HUES6 (cell line): Measurements from ENCODE around the gene TNS1.
A peak's percentile ranks its signal among the peaks of the same experiment; 100 is the strongest.

ENCODE experiments used
- H3K27ac ChIP-seq: 2 replicates; pipeline ENCODE4 v1.7.0; 2013; ENCODE audit warnings: low read depth, mild to moderate bottlenecking, low read length, inconsistent platforms
- H3K27me3 ChIP-seq: 2 replicates; pipeline ENCODE4 v1.6.1; 2013; ENCODE audit warnings: low read length; ENCODE audit not compliant: control insufficient read depth, insufficient read depth
- H3K36me3 ChIP-seq: 2 replicates; pipeline ENCODE4 v1.6.1; 2013; ENCODE audit warnings: low read length; ENCODE audit not compliant: control insufficient read depth, insufficient read depth
- H3K4me1 ChIP-seq: 2 replicates; pipeline ENCODE4 v1.6.1; 2013; ENCODE audit warnings: low read length; ENCODE audit not compliant: control insufficient read depth, insufficient read depth
- H3K4me3 ChIP-seq: 2 replicates; pipeline ENCODE4 v1.5.1; 2013; ENCODE audit warnings: low read depth, low read length
- H3K9ac ChIP-seq: one replicate; pipeline ENCODE4 v1.6.1; 2013; ENCODE audit warnings: mild to moderate bottlenecking, low read length
- H3K9me3 ChIP-seq: 2 replicates; pipeline ENCODE4 v1.6.1; 2013; ENCODE audit warnings: low read depth, low read length; ENCODE audit not compliant: control insufficient read depth, insufficient read depth

Gene TNS1

DNA sequence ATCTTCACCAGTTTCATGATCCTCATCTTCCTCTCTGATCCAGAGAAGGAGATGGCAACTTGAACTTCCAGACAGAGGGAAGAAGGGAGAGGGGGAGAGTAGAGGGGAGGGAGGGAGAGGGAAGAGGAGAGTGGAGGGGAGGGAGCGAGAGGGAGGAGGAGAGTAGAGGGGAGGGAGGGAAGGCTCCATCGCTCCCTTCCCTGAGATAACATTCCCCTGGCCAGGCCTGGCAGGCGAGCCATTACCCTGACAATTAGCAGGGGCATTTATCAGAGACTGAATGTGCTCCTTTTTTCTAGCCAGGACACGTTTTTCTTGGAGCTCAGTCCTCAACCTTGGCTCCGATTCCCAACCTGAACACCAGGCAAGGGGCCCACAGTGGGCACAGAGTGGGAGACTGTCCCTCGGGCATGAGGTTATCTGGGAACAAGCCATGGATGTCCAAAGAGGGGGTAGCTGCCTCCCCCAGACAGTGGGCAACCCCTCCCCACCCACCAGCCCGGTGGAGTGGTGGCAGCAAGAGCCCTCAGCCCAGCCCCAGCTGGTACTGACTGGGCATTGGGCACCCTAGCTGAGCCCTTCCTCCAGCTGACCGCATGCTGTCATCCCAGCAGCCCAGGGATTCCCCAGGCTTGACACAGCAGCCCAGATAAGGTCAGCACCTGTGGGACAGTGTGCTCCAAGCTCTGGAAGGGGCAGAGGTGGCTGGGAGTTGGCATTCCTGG, 81.8 kb downstream of the TNS1 start:
- H3K27me3 ChIP-seq: no peaks in the 10 kb centered on the region
- H3K9me3 ChIP-seq: no peaks in the 10 kb centered on the region
- no peak overlapping the region; the same call in 1 of the 2 replicates for H3K27ac ChIP-seq
- peak overlapping the region; percentile 51 for H3K9ac ChIP-seq
- H3K4me1 ChIP-seq: peaks cover 52% of the 10 kb centered on the region
- H3K36me3 ChIP-seq: no peaks in the 10 kb centered on the region
- no peak overlapping the region; the same call in 1 of the 2 replicates for H3K4me3 ChIP-seq

DNA sequence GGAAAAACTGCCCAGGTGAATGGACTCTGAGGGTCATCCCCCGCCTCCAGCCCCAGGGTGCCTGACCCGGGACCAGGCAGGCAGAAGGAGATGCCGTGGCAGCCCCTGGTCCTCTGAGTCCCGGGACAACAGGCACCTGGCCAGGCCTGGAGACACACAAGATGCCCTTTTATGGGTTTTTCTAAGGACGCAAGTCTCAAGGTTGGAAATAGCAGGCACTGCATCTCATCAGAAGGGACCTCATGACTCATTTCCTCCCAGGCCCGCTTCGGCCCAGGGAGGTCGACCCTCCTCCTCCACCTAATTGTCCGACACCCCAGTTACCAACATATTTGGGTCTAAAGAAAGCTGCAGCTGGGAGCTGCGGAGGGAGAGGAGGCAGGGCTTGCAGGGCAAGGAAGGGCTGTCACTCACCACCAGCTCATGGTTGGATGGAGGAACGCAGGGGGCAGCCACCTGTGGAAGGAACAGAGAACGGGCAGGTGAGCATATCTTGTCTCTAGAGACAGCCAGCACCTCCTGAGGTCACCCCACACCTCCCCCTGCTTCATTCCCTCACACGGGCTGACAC, 82.9 kb downstream of the TNS1 start:
- H3K9ac ChIP-seq: peak overlapping the region; percentile 81
- H3K36me3 ChIP-seq: no peaks in the 10 kb centered on the region
- peak overlapping the region; percentile 58; the same call in 1 of the 2 replicates for H3K27ac ChIP-seq
- H3K27me3 ChIP-seq: no peaks in the 10 kb centered on the region
- no peak overlapping the region; the same call in 1 of the 2 replicates for H3K4me3 ChIP-seq
- no peaks in the 10 kb centered on the region for H3K9me3 ChIP-seq
- peaks cover 52% of the 10 kb centered on the region for H3K4me1 ChIP-seq

DNA sequence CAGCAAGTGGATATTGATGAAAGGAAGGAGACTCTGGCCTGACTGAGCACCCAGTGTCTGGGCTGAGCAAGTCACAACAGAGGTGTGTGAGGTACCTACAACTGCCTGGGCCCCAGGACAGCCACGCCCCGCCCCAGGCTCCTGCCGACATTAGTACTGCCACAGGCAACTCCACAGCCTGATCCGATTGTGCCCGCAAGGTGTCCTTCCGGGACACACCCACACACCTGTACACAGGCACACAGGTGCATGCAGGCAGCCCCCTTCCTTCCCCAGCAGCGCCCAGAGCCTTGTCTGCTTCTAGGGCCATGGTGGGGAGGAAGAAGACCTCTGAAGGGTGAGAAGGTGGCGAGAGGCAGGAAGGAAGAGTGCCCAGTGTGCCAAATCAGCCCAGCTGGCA, 83.6 kb downstream of the TNS1 start:
- peaks cover 52% of the 10 kb centered on the region for H3K4me1 ChIP-seq
- H3K9ac ChIP-seq: peak overlapping the region; percentile 81
- no peaks in the 10 kb centered on the region for H3K9me3 ChIP-seq

DNA sequence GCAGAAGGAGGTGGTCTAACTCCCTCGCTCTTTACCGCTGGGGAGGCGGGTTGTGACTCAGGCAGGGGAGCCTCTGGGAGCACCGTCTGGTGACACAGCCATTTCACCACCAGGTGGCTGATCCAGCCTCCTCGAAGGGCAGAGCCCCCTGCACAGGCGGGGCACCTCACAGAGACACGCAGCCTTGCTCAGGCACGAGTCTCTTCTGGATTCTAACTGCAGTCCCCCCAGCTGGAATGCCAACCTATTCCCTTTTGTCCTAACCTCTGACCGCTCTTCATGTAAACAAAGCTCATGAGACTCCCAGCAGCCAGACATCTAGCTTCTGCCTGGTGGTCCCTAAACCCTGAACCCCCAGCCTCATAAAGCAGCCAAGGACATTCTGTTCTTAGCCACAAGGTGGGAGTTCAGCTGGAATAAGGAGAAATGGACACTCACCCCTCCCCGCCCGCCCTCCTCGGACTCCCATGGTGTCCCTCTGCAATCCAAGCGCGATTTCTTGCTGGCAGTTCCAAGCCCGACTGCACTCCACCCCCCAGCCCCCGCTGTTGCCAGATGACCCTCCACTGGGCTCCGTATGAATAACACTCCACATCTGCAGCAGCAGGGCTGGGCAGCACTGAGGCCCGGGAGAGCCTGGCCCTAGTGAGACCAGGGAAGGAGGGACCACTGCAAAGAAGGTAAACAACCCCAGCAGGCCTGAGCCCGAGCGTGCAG, 84.3 kb downstream of the TNS1 start:
- no peaks in the 10 kb centered on the region for H3K27me3 ChIP-seq
- H3K9me3 ChIP-seq: no peaks in the 10 kb centered on the region
- peaks cover 52% of the 10 kb centered on the region for H3K4me1 ChIP-seq
- H3K27ac ChIP-seq: no peak overlapping the region
- peak overlapping the region; percentile 81 for H3K9ac ChIP-seq
- H3K4me3 ChIP-seq: no peak overlapping the region; the same call in 1 of the 2 replicates
- no peaks in the 10 kb centered on the region for H3K36me3 ChIP-seq

More for the DNA sequence above, 83.6 kb downstream of the TNS1 start:
- Histone ChIP-seq H3K27me3 (no peaks in the 10 kb centered on the region), H3K36me3 (no peaks in the 10 kb centered on the region), H3K27ac (peak overlapping the region; percentile 58; the same call in 1 of the 2 replicates), H3K4me3 (no peak overlapping the region)

DNA sequence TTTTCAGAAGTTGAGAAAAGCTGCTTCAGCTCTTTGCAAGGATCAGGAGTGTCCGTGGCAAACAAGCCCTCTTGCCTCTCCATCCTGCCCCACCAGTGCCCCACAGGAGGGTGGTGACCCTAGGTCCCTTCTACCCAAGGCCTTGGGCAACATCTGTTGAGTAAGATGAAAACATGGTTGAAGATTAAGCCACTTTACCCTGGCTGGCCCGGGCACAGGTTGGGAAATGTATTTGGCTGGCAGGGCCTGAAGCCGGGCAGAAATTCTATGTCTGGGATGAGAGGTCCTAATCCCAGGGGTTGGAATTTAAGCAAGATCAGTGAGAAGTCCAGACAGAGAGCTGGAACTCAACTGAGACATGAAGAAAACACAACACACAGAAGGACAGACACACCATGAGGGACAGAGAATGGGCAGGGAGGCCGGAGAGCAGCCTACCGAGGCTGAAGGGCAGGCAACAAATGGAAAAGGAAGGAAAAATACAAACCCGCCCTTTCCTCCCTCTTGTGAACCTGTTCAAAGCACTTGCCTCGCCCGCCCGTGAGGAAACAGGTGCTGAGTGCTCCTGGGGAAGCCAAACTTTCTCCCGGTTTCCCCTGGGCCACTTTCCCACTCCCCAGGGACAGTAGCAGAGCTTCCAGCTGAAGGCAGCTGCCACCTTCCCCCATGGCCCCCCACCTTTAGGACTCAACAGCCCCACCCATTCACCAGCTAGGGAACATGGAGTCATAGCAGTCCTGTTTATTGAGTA, 86.1 kb downstream of the TNS1 start:
- Histone ChIP-seq H3K9ac (no peak overlapping the region), H3K4me1 (peaks cover 56% of the 10 kb centered on the region), H3K9me3 (no peaks in the 10 kb centered on the region), H3K27ac (no peak overlapping the region), H3K27me3 (0 out of 2 replicates have a peak, but pooled peaks cover 6% of the 10 kb centered on the region), H3K36me3 (no peaks in the 10 kb centered on the region), H3K4me3 (no peak overlapping the region)

DNA sequence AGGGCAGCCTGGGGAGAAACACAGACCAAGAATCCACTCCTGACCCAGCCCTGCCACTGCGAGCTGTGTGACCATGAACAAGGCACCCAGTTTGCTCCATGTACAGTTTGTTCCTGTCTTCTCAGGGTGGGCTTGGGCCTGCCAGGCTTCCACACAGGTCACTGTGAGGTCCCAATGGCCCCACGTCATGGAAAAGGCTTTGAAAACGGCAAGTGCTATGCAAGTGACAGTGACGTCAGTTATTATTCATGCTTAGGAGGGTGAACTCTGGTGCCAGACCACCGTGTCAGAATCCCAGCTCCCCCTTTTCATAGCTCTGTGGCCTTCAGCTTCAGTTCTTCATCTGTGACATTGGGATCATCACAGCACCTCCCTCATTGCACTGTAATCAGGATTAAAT, 87.1 kb downstream of the TNS1 start:
- no peaks in the 10 kb centered on the region for H3K36me3 ChIP-seq
- H3K27me3 ChIP-seq: 0 out of 2 replicates have a peak, but pooled peaks cover 6% of the 10 kb centered on the region
- no peak overlapping the region for H3K4me3 ChIP-seq
- H3K27ac ChIP-seq: no peak overlapping the region
- H3K4me1 ChIP-seq: peaks cover 54% of the 10 kb centered on the region
- no peaks in the 10 kb centered on the region for H3K9me3 ChIP-seq
- H3K9ac ChIP-seq: no peak overlapping the region

DNA sequence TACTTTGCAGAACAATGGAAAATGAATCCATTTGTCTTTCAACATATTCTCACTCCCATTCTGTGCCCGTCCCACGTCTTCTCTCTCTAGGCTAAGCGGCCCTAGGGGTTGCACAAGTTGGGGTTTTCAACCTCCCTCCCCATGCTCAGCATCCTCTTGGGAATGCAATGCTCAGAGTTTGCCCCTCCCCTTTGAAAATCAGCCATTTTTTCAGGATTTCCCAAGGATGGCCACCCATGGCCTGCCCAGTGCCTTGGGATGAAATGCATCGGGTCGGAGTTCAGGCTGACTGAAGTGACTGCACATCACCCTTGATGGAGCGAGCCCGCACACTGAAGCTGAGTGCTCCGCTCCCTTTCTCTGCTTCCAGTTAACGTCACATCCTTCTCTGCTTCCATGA, 87.9 kb downstream of the TNS1 start:
- H3K9ac ChIP-seq: no peak overlapping the region
- H3K27me3 ChIP-seq: 0 out of 2 replicates have a peak, but pooled peaks cover 6% of the 10 kb centered on the region
- H3K4me1 ChIP-seq: peaks cover 51% of the 10 kb centered on the region

DNA sequence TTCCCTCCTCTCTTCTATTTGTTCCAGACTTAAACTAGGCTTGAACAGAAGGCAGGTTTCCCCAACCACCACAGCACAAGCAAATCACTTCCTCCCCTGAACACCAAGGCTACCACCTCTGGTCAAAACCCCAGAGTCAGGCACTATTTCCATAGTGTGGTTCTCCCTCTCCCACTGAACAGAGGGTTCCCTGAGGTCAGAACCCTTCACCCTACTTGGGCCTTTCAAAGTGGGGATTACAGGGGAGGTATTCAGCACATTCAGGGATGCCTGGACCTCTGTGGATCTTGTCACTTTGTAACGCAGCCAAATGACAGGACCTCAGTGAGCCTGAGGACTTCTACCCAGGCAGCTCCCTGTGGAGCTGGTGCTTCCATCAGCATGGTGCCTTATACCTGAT, 88.7 kb downstream of the TNS1 start:
- Histone ChIP-seq H3K36me3 (no peaks in the 10 kb centered on the region), H3K9me3 (no peaks in the 10 kb centered on the region), H3K4me1 (peaks cover 43% of the 10 kb centered on the region), H3K27ac (no peak overlapping the region), H3K4me3 (no peak overlapping the region), H3K9ac (no peak overlapping the region), H3K27me3 (0 out of 2 replicates have a peak, but pooled peaks cover 6% of the 10 kb centered on the region)

More for the DNA sequence above, 87.9 kb downstream of the TNS1 start:
- no peaks in the 10 kb centered on the region for H3K9me3 ChIP-seq
- H3K4me3 ChIP-seq: no peak overlapping the region
- H3K27ac ChIP-seq: no peak overlapping the region
- no peaks in the 10 kb centered on the region for H3K36me3 ChIP-seq

DNA sequence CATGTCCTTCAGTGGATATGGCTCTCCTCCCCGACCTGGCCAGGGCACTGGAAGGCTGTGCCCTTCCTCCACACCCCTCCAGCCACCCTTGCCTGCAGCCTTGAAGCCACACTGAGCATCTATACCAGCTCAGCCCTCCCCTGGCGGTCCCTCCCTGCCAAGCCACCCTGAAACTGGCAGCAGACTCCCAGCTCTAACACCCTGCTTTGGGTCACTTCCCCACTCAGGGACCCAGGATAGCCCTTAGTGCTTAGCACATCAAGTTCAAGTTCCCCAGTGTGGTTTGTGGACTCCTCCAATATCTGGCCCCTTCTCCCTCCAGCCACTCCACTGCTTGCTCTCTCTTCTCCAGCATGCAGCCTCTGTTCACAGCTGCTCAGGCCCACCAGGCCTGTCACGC, 89.4 kb downstream of the TNS1 start:
- Histone ChIP-seq H3K9ac (no peak overlapping the region), H3K27ac (no peak overlapping the region), H3K36me3 (no peaks in the 10 kb centered on the region), H3K4me1 (peaks cover 37% of the 10 kb centered on the region), H3K27me3 (0 out of 2 replicates have a peak, but pooled peaks cover 6% of the 10 kb centered on the region), H3K9me3 (no peaks in the 10 kb centered on the region), H3K4me3 (no peak overlapping the region)

DNA sequence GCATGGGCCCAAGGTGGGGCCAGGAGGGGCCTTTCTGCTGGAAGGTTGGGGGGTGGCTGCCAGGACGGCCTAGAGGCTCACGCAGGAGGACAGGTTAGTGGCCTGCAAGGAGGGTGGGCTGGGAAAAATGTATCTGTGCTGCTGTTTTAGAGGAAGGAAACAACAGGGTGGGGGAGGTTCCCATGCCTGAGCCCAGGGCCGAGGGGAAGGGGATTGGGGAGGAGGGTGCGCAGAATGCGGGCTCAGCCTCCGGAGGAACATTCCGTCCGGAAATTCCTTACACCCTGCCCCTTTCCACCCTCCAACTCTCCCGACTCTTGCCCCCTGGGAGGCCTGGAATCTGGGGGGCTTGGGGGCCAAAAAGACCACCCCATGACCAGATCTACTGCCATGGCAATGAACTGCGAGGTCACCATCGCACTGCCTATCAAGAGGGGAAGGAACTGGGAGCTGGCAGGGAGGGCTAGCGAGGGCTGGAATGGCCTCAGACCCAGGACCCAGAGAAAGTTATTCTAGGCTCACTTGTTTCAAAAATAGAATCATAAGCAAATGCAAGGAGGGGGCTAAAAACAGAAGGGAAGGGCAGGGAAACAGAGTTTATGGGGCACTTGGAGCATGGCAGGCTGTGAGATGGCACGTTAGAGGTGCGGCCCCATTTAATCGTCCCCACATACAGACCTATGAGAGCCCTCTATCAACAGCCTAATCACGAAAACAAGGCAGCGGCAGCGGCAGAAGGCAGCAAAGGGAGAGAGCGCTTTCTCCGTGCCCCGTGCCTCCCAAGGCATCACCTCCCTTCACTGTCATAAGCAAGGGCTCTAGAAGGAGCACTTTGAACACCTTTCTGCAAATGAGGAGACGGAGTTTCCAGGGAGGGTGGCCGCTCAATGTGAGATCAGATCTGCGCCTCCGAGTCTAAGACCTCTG, 90.4 kb downstream of the TNS1 start:
- Histone ChIP-seq H3K4me1 (peaks cover 30% of the 10 kb centered on the region), H3K9me3 (no peaks in the 10 kb centered on the region), H3K36me3 (no peaks in the 10 kb centered on the region), H3K4me3 (peak overlapping the region; percentile 33; the same call in 1 of the 2 replicates), H3K27me3 (0 out of 2 replicates have a peak, but pooled peaks cover 6% of the 10 kb centered on the region), H3K27ac (no peak overlapping the region), H3K9ac (no peak overlapping the region)
